IPS-NIHi7 (cell line): Measurements from ENCODE around the gene SYCP1.
"Not testable (repeated sequence)": the region's sequence is repeated elsewhere in the genome, so short reads cannot be mapped to it uniquely, and the experiment has no call there.

Experiments
- DNase-seq: peaks from one replicate; pipeline ENCODE4 v3.0.0; 2012; ENCODE audit warnings: mixed read lengths; ENCODE audit errors: extremely low spot score

Gene SYCP1

DNA sequence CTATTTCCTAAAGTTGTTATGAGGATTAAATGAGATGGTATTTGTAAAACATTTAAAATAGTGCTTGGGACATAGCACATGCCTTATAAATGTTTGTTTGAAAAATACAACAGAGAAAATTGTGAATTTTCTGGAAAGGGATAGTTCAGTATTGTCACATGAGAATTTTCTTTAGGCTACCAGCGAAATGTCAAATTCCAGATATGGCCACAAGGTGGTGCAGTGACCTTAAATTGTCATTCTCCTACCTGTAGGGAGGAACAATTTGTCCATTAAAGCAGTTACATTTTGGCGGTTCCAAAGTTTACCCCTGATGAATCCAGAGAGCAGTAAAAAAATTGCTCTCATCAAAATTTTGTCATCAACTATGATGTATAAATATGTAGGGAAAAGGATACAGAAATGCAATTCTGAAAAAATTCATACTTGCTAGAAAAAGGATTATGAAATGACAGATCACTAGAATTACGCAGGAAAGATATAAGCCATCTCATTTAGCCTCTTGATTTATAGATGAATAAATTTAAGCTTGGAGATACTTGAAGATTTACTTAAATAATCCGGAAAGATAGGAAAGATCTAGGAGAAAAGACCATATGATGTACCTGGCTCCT lies 124.7 kb downstream of the SYCP1 start:
- DNase-seq, result peak; percentile 36

DNA sequence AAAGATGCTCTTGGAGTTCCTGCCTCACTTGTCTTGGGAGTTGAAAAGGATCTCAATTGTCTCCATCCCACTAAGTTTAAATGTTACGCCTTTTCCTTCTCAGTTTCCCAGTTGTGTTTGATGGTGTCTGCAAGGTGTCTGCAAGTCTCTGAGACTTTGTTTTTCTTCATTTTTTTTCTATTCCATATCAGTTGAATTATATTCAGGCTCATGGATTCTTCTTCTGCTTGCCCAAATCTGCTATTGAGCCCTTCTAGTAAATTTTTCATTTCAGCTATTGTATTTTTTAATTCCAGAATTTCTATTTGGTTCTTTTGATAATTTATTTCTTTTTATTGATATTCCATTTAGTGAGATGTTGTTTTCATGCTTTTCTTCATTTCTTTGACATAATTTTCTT lies 127.6 kb downstream of the SYCP1 start:
- no peak for DNase-seq

DNA sequence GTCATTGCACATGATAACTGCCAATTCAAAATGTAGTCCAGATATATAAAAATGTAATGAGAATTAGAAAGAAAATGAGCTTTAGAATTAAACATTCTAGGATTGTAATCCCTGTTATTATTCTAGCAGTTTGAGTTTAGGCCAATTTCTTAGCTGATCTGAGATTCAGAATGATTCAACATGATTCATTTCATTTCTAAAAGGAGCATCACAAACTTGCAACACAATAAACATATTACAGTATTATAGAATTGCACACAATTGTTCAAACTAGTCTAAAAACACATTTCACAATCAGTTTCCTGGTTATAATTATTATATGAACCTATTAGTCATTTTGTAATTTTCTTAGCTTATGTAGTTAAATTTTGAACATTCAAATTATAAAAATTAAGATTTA lies 131.6 kb downstream of the SYCP1 start:
- no peak for DNase-seq

DNA sequence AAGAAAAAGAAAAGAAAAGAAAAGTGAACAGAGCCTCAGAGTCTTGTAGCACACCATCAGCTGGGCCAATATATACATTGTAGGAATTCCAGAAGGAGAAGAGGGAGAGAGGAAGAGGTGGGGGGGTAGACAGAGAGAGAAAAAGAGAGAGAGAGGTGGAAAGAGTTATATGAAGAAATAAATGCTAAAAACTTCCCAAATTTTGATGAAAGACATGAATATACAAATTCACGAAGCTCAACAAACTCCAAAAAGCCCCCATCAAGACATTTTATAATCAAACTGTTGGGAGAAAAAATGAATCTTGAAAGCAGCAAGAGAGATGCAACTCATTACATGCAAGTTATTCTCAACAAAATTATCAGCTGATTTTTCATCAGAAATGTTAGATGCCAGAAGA lies 133.4 kb downstream of the SYCP1 start:
- no peak for DNase-seq

DNA sequence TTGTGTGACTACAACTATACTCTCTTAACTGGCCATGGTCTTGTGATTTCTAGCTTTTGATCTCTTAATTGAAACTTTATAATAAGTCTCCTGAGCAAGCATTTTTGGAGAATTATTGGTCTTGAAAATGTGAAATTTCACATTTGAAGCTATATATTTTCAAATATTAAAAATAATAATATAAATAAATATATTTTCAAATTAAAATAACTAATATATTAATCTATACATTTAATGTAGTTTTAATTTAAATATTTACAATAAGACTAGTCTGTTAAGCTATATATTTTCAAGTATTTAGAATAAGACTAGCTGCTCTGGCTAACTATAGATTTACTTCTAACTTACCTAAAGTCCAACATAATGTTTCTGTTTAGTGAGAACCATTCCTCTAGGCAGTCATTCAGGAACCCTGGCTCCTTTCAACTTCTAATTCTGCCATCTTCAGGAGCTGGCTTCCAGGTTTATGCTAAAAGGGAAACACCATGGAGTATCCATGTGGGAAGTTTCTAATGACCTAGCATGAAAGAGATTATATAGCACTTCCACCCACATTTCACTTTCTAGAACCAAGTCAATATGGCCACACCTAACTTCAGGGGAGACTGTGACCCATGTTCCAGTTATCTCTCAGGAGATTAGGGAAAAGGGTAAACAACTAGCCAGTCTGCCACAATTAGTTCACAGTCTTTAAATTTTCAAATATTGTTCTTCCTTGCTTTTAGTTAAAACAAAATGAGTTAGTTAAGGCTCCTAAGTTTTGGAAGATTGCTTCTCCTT lies 143.0 kb downstream of the SYCP1 start:
- DNase-seq, result no peak

DNA sequence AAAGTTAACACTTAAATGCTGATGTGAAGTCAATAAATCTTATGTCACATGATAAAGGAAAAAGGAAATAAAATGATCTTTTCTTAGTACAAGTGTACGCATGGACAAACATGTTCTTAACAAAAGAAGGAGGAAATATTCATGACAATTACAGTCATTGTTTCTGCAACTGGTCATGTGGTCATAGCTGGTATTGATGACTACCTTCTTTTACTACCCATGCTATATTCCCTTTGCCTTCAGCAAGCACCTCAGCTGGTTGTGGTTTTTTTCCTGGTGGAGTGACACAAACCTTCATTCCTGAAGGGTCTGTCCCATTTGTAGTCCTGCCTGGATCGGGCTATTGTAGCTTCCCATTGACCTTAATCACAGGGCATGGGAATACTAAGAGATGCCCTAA lies 151.5 kb downstream of the SYCP1 start:
- DNase-seq, result no peak

DNA sequence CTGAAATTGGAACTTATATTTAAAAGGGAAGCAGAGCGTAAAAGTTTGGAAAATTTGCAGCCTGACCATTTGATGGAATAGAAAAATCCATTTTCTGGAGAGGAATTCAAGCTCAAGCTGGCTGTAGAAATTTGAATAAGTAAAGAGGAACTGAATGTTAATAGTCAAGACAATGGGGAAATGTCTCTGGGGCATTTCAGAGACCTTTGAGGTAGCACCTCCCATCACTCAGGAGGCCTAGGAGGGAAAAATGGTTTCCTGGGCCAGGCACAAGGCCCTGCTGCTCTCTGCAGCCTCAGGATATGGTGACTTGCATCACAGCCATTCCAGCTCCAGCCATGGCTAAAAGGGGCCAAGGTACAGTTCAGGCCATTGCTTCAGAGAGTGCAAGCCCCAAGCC lies 157.3 kb downstream of the SYCP1 start:
- no peak for DNase-seq

DNA sequence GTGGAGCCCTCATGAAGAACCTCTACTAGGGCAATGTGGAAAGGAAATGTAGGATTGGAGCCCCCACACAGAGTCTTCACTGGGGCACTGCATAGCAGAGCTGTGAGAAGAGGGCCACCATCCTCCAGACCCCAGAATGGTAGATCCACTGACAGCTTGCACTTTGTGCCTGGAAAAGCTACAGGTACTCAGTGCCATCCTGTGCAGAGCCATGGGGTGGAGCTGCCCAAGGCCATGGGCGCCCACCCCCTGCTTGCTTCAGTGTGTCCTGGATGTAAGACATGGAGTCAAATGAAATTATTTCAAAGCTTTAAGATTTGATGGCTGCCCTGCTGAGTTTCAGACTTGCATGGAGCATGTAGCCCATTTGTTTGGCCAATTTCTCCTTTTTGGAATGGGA lies 157.8 kb downstream of the SYCP1 start:
- DNase-seq, result no peak

DNA sequence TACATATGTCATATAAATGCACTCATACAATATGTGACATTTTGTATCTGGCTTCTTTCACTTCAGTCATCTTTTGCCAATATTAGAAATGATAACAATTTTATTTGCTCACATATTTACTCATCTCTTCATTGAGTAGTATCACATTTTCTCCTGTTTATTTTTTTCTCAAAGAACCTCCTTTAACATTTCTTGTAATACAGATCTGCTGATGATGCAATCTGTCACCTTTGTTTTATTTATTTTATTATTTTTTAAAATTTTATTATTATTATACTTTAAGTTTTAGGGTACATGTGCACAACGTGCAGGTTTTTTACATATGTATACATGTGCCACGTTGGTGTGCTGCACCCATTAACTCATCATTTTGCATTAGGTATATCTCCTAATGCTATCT lies 159.1 kb downstream of the SYCP1 start:
- DNase-seq, result no peak

DNA sequence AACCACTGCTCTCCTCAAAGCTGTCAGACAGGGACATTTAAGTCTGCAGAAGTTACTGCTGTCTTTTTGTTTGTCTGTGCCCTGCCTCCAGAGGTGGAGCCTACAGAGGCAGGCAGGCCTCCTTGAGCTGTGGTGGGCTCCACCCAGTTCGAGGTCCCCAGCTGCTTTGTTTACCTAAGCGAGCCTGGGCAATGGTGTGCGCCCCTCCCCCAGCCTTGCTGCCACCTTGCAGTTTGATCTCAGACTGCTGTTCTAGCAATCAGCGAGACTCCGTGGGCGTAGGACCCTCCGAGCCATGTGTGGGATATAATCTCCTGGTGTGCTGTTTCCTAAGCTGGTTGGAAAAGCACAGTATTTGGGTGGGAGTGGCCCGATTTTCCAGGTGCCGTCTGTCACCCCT lies 164.9 kb downstream of the SYCP1 start:
- not testable (repeated sequence) for DNase-seq

DNA sequence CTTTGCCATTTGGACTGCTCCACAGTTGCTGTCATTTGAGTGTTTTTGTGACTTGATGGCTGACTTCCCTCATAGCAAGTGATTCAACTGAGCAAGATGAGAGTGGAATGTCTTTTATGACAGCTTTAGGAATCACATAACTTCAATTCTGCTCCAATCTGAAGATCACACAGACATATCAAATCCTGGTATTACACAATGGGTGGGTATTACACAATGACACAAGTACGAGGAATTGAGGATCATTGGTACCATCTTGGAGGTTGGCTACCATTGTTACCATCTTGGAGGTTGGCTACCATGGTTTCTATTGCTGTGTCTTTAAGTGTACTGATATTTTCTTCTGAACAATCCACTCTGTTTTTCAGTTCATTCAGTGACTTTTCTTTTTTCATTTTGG lies 166.5 kb downstream of the SYCP1 start:
- no peak for DNase-seq

DNA sequence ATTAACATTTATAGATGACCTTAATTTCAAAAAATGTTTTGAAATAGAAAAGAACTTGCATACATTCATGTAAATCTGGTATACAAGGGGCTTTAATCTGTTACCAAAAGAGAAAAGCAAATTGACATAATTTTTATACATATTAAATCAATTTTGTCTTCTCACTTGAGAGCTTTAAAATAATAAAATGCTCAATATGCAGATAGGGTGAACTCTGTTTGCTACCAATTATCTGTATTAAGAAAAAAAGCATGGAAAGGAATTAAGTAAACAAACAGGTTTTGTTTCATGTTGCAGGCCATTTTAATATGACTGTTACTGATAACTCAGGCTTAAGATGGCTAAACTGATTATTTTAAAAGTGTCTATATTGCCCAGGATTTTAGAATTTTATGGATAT lies 168.9 kb downstream of the SYCP1 start:
- DNase-seq, result no peak

DNA sequence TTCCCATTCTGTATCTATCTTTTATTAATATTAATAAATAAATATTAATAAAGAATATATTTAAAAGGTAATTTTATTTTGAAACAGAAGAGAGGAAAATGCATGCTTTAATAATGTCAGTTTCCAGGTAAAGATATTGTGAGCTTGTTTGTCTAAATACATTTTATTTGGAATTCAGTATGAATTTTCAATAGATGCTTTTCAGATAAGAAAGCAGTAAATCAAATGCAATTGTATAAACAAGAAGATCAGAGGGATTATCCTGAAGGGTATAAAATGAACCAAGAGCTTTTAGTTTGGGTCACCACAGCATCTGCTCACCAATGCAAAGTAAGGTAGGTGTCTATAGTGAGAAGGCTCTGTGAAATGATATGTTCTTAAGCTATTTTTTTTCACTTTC lies 174.9 kb downstream of the SYCP1 start, which contains the start of gene TSHB:
Gene TSHB (plus strand): TSS at position 301 of the 400 bp plus-strand sequence. CDS start 3,537 bp downstream, outside the sequence.
- no peak for DNase-seq

DNA sequence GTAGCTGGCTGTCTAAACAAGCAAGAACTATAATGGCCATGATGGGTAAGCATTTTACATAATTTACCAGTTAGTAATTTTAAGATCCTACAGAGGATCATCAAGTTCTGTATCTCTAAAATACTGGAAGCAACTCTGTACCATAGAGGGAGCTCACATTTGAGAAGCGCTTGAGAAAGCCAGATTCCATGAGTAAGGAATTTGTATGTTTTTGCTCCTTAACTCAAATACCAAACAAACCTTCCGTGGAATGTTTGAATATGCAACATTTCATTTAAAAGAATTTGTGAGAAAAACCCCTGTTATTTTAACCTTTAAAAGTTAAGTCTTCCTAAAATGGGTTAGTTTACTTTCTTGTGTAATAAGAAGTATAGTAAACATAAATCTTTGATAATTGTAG lies 176.9 kb downstream of the SYCP1 start:
- DNase-seq, result no peak

DNA sequence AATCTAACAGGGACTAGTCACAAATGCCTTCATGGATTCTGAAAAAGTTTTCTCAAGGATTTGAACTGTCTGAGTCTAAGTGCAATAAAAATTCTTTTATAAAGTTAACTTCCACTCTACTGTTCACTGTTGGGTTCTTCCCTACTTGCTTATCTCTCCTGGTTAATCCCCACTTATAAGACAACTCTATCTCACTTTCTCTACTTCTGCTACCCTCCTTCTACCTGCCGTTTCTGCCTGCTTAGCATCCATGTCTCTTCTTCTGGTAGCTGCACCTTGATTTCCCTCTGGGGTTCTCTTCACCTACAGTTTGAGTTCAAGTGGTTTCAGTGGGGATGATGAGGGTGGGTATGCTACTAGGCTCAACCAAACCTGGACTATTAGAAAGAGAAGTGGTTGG lies 181.0 kb downstream of the SYCP1 start:
- no peak for DNase-seq

DNA sequence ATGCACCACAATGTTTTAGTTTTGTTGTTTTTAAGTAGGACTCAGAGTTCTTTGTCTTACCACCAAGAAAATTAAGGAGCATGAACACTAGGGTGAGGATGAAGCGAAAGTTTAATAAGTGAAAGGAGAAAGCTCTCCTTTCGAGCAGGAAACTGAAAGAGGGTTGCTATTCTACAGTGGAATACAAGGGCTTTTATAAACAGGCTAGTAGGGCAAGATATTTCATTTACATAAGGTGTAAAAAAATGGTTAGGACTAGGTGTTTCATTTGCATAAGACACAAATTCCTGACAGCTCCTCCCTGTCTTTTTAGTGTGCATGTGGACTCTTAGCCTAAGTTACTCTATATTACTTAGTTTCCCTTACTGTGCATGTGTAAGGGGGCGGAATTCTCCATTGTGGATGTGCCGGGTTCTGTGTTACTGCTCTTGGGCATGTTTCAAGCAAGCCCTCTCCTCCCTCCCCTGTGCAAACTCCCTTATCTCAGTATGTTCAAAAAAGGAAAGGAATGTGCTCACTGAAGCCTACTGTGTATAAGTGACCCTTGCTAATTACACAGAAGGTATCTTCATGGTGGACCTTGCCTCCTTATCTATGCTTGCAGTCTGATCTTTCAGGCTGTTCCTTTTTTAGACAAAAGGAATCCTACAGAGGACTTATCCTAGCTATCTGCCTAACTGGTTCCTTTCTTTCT lies 182.3 kb downstream of the SYCP1 start:
- no peak for DNase-seq

DNA sequence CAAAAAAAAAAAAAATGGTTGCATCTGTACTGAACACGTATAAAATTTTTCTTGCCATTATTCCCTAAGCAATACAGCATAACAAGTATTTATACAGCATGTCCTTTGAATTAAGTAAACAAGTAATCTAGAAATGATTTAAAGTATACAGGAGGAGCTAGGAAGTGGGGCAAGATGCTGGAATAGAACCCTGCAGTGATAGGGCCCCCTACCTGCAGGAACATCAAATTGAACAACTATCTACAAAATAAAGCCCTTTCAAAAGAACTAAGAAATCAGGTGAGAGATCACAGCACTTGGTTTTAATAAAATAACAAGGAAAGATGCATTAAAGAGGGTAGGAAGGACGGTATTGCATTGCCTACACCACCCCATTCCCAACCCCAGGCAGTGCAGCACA lies 185.8 kb downstream of the SYCP1 start:
- no peak for DNase-seq

DNA sequence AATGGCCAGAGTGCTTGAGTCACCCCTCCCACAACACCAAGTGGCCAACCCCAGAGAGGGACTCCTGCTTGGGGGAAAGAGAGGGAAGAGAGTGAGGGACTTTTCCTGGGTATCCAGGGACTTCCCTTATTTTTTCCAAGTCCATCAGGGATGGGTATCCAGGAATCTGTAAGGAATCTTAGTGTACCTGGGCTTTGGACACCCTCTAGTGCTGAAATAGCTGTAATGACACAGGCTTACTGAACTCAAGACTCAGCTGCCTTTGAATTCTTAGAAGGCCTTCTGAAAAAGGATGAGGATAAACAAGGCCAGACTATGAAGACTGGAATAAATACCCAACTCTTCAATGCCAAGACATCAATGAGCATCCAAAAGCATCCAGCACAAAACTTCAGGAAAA lies 187.0 kb downstream of the SYCP1 start:
- peak; percentile 45 for DNase-seq
